Amygdala (tissue), 56 donors: ENCODE measurements around the gene ZSWIM7.

Source experiments
- DNase-seq, 56 donors: peaks; one replicate each; lab custom pipeline; 2025; lab: John Stamatoyannopoulos, UW

Gene ZSWIM7

GRCh38 chr17:15963670-15964110, 35.8 kb downstream of the ZSWIM7 start:
- DNase-seq = no peak

- DNase-seq = no peak
Measured at GRCh38 chr17:15958484-15958854, 41.0 kb downstream of the ZSWIM7 start.

GRCh38 chr17:15957608-15958307, 41.7 kb downstream of the ZSWIM7 start:
- no peak for DNase-seq

GRCh38 chr17:15957206-15957605, 42.3 kb downstream of the ZSWIM7 start:
- DNase-seq = no peak

DNA sequence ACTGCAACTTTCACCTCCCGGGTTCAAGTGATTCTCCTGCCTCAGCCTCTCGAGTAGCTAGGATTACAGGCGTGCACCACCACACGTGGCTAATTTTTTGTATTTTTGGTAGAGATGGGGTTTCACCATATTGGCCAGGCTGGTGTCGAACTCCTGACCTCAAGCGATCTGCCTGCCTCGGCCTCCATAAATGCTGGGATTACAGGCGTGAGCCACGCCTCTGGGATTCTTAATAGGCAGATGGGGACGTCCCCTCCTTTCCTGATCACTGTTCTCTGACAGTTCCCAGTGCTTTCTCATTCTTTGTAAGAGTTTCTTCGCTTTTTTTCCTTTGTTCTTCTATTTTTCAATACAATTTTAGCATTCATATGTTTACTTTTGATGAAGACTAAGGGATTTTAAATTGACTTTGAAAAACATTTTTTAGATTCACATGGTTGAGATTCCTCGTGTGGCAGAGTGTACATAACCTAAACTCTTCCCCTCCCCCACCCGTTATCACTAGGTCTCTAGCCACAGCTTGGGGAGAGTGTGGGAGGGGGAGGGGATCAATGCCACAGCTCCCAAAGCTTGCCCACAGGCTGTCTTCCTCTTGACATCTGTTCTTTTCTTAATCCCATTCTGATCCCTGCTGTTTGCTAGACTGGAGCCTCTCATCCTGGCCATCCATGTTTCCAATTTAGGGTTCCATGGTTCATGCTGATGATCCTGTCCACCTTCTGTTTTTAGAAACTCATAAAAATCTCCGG, 43.5 kb downstream of the ZSWIM7 start:
- DNase-seq = no peak

- no peak for DNase-seq
Measured at GRCh38 chr17:15954222-15954621, 45.3 kb downstream of the ZSWIM7 start.

DNA sequence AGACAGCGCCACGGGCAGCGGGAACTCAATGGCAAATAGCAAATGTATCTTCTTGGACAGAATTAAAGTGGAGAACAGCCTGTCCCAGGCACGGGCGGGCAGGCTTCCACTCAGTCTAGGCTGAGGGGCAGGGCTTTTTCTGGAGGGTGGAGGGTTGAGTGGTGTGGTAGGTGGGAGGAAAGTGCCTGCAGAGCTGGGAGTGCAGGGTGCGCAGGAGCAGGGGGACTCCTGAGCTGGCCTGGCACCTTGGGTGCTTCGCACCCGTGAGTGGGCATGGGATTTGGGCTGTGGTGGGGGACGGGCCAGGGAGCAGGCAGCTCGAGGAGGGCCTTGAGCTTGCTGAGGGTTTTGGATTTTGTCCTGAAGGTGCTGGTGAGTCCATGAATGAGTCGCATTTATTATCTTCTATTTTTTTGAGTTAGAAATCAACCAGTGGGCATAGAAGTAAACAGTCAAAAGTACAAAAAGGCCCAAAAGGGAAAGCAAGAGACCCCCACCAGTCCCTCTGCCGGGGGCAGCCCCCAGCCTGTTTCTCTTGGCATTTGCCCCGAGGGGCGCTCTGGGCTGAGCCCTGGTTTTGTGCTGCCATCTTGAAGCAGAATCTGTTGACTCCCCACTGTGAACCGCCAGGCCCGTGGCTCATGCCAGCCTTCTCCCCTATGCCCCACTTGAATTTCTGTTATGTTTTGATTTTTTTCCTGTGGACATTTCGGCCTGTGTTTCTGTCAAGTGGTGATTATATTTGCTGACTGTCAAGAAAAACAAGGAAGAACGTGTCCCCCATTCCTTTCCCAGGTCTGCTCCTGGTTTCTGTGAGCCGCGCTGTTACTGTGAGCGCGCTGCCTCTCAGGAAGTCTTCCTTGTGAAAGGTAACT, 46.4 kb downstream of the ZSWIM7 start:
- no peak for DNase-seq

DNA sequence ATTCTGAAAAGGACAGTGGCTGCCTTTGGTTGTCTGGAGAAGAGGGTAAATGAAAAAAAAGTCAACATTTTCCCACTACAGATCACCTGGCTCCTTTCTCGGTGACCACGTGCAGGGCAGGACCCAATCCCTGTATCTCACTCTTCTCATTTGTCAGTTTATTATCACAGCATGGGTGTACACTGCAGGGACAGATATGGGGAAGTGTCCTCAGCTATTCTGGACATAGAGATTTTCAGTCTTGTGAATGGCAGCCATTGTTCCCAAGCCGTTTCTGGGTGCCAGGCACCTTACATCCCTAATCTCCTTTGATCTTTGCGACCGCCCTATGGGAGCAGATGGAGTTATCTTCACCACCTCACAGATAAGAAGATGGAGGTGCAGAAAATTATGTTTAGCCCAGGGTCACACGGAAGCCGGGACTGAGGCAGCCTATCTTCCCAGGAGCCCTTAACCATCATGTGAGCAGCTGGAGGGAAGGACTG, 47.4 kb downstream of the ZSWIM7 start:
- no peak for DNase-seq

DNA sequence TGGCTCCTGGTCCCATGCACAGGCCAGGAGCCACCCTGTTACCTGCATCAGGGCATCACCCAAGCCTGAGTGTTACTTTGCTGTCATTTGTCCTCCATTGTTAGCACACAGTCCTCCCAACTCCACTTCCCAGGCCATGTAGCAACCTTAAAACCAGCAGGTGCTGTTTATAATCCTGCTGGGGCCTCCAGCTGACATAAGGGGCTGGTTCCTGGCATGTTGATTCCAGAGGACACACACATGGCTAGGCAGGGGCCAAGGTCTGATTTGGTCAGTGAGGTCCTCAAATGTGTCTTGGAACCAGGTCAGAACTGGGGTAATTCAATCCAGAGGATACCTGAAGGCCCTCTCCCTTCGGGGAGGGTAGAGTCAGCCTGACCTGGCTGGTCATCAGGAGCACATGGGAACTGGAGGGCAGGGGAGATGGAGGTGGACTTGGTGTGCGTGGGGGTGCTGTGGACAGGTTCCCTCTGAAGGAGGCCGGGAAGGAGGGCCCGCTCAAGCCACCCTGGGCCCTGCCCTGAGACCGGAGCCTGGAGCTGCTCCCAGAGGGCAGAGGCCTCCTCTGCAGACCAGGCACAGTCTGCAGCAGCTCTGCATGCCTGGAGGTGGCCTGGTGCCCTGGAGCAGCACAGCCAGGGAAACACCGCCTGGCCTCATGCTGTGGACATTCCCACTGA, 48.0 kb downstream of the ZSWIM7 start:
- no peak for DNase-seq

- DNase-seq = no peak
Measured at GRCh38 chr17:15947976-15948752, 51.3 kb downstream of the ZSWIM7 start.

DNA sequence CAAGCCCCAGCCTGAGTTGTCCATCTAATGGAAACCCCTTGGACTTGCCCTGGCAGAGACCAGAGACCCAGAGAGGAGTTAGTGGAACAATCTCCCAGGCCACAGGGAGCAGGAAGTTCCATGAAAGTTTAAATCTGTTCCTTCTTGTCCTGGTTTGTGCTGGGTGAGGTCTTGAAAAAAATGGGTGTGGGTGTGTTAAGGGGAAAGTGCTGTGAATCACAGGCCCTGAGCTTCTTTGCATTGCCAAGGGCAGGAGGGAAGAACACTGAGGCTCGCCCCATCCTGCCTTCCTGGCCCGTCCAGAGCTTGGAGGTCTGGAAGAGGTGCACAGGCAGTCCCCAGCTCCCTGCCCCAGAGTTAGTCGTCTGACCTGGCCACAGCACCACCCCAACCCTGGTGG, 52.2 kb downstream of the ZSWIM7 start:
- no peak for DNase-seq

DNA sequence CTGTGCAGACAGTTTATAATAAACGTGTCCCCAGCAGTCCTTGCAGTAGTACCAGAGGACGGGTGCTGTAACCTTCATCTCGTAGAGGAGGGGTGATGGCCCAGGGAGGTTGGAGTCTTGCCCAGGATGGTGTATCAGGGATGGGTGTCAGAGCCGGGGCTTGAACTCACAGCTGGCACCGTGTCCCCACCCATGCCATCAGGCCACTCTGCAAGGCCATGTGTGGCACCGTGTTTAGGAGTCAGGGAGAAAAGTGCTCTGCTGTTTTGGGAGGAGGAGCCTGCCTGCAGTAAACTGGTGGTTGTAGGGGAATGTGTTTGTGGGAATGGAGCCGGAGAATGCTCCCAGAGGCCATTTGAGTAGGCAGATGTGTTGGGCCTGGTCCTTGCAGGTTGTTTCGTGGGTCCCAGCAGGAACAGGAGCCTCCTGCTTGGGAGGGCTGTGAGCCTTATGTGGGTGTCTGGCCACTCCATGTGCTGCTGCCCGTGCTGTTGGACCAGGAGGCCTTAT, 52.8 kb downstream of the ZSWIM7 start:
- no peak for DNase-seq

GRCh38 chr17:15945527-15946191, 53.8 kb downstream of the ZSWIM7 start:
- DNase-seq = peak in 1 of 56 donors; percentile 15

- peak in 23 of 56 donors; percentile 14 to 75 (median 37) for DNase-seq
Measured at GRCh38 chr17:15944759-15945526, 54.6 kb downstream of the ZSWIM7 start, which contains the start of gene ADORA2B. TSS of gene ADORA2B (plus strand) at chr17:15945130. CDS start at chr17:15945249, 119 bp downstream.

DNA sequence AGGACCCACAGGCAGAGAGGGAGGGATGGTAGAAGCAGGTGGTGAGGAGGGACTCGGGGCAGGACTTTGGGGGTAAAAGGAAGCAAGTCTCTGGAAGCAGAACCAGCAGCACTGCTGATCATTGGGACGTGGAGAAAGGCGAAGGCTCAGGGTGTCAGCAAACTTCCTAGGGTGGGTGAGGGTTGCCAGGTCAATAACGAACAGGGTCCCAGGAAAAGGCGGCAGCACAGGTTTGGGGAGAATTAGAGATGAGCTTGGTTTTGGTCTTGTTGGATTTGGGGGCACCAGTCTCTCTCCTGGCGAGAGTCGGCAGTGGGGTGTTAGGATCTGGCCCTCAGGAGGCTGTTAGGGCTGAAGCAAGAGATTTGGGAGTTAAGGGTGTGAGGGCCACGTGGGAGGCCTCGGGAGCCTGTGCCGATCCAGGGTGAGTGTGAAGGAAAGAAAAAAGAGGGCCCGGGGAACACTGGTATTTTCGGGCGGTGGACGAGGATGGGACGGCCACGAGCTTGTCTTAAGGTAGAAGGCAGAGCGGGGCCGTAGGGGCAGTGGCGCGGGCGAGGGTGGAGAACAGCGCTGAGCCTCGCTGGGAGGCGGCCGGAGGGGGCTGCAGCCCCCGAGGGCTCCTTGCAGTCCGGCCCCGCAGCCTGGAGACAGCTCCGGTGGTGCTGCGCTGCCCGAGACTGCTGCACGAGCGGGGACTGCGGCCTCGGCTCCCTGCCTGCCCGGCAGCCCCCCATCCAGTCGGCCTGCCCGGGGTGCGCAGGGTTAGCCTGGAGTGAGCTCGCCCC, 55.3 kb downstream of the ZSWIM7 start:
- DNase-seq = no peak

DNA sequence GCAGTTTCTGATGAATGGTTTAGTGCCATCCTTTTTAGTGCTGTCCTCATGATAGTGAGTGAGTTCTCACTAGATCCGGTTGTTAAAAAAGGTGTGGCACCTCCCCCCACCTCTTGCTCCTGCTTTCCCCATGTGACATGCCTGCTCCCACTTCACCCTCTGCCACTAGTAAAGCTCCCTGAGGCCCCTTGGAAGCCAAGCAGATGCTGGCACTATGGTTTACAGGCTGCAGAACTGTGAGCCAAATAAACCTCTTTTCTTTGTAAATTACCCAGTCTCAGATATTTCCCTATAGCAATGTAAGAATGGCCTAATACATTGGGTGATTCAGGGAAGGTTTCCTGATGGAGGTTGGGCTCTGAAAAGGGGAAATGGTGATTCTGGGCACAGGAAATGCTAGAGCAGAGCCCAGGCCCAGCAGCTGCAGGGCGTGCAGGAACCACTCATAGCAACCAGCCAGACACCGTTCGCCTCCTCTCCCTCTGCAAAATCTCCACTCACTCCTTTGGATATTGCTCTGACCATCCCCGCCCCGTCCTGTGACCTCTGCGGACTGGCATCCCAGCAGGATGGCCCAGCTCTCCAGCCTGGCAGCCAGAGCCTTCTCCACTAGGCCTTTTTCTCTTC, 57.2 kb downstream of the ZSWIM7 start:
- peak in 1 of 56 donors; percentile 11 for DNase-seq

DNA sequence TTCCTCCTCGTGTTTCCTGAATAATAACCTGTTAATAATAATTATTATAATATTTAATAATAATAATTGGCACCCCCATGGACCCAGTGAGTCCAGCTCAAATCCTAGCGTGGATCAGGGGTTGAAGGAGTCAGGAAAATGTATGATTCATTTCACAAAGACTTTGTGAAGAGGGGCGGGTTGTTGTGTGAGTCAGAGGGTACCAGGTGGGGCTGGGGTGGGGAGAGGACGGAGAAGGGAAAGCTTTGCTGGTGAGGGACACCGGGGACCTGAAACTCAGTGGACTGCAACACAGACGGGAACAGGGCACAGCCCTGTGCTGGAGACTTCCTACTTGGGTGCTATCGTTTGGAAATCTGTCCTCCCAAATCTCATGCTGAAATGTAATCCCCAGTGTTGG, 57.7 kb downstream of the ZSWIM7 start:
- DNase-seq = no peak
